Keratinocyte (primary cell): ENCODE measurements around the gene SLC12A9. TPM values are rescaled to one million over a fixed set of nuclear protein-coding genes. Genes with fewer than 3 reads are reported as not detected.
A peak's percentile ranks its signal among the peaks of the same experiment; 100 is the strongest.

Experiments
- DNase-seq: peaks from one replicate; pipeline ENCODE4 v3.0.0-alpha.2; 2011; ENCODE audit warnings: low read depth, missing footprints, low spot score
- FAIRE-seq: peaks from 2 replicates; lab custom pipeline; 2011; peaks lifted over from hg19 to GRCh38; lab: Jason Lieb, UNC
- H2AFZ ChIP-seq: 2 replicates; pipeline ENCODE4 v1.6.0; 2012; ENCODE audit warnings: low read length, control low read depth, inconsistent platforms; ENCODE audit not compliant: control insufficient read depth
- H3K27ac ChIP-seq: 2 replicates; pipeline ENCODE4 v1.5.1; 2011; ENCODE audit warnings: low read length; ENCODE audit not compliant: control insufficient read depth, insufficient read depth
- H3K27me3 ChIP-seq: 3 replicates; pipeline ENCODE4 v1.6.0; 2011; ENCODE audit warnings: low read length; ENCODE audit not compliant: control insufficient read depth, insufficient read depth; ENCODE audit errors: extremely low read depth
- H3K36me3 ChIP-seq, 2 experiments: 2 replicates in 1 of 2; 3 replicates in 1 of 2; pipeline ENCODE4 v1.5.1; 2011; ENCODE audit warnings: low read length in 2 of 2, mild to moderate bottlenecking in 1 of 2; ENCODE audit not compliant: control insufficient read depth in 2 of 2, insufficient read depth in 2 of 2; ENCODE audit errors: extremely low read depth in 1 of 2
- H3K4me1 ChIP-seq: 3 replicates; pipeline ENCODE4 v1.5.1; 2011; ENCODE audit warnings: low read length; ENCODE audit not compliant: control insufficient read depth, insufficient read depth; ENCODE audit errors: extremely low read depth
- H3K4me2 ChIP-seq: 3 replicates; pipeline ENCODE4 v1.6.0; 2011; ENCODE audit warnings: low read depth, low read length; ENCODE audit not compliant: control insufficient read depth, insufficient read depth; ENCODE audit errors: extremely low read depth
- H3K4me3 ChIP-seq, 3 experiments: fragments of 200-600 bp in 1 of 3; sonication (generic) in 1 of 3; 2 replicates in 2 of 3; 3 replicates in 1 of 3; pipeline ENCODE4 v1.5.1; 2011 to 2016; ENCODE audit warnings: low read length in 3 of 3, mild to moderate bottlenecking in 3 of 3, control low read depth in 2 of 3, inconsistent platforms in 1 of 3, low read depth in 1 of 3, mixed read lengths in 1 of 3, mixed run types in 1 of 3, moderate library complexity in 1 of 3; ENCODE audit not compliant: control insufficient read depth in 2 of 3, insufficient read depth in 2 of 3; ENCODE audit errors: extremely low read depth in 1 of 3
- H3K79me2 ChIP-seq: 2 replicates; pipeline ENCODE4 v1.6.0; 2012; ENCODE audit warnings: low read length; ENCODE audit not compliant: control insufficient read depth, insufficient read depth
- H3K9ac ChIP-seq: 3 replicates; pipeline ENCODE4 v1.6.0; 2011; ENCODE audit warnings: low read length; ENCODE audit not compliant: control insufficient read depth, insufficient read depth; ENCODE audit errors: extremely low read depth
- H3K9me1 ChIP-seq: 3 replicates; pipeline ENCODE4 v1.6.0; 2011; ENCODE audit warnings: low read length; ENCODE audit not compliant: control insufficient read depth, insufficient read depth; ENCODE audit errors: extremely low read depth
- H3K9me3 ChIP-seq: 2 replicates; pipeline ENCODE4 v1.5.1; 2012; ENCODE audit warnings: low read depth, low read length; ENCODE audit not compliant: control insufficient read depth
- H4K20me1 ChIP-seq: 3 replicates; pipeline ENCODE4 v1.6.0; 2011; ENCODE audit warnings: low read length; ENCODE audit not compliant: control insufficient read depth, insufficient read depth; ENCODE audit errors: extremely low read depth
- EZH2 ChIP-seq: IDR thresholded peaks from one replicate; pipeline ENCODE4 v1.6.1; 2012; ENCODE audit warnings: inconsistent platforms, mild to moderate bottlenecking, low read length, moderate library complexity
- dilution Hi-C: fragments of 300-500 bp; cut with MboI; formaldehyde crosslinking; loops from one replicate; pipeline ENCODE4 v1.7.0; 2020; ENCODE audit warnings: low sequenced_read_pairs; ENCODE audit not compliant: extremely low pct_ligation_motif_present
- polyA plus RNA-seq, 5 experiments: library from polyadenylated mRNA; depleted of rRNA in 3 of 5; stranded (reverse) in 3 of 5; stranded (forward) in 1 of 5; unstranded in 1 of 5; fragments of >200 nt; gene quantifications; 1 replicate in 1 of 5; 2 replicates in 3 of 5; 3 replicates in 1 of 5; pipeline versions ENCODE4 v1.2.1 to v1.2.3, GENCODE V29; 2011 to 2012; ENCODE audit warnings: missing spikeins in 2 of 5, low read depth in 1 of 5, low replicate concordance in 1 of 5
- TF ChIP-seq, protein P1 (sequence below), 3 experiments: IDR thresholded peaks in 1 of 3; conservative IDR thresholded peaks in 1 of 3; optimal IDR thresholded peaks in 1 of 3; 2 replicates in 2 of 3; 3 replicates in 1 of 3; pipeline versions ENCODE3 to v1.5.1; 2011; ENCODE audit warnings: low read length in 3 of 3, mild to moderate bottlenecking in 3 of 3, moderate library complexity in 2 of 3, control low read depth in 1 of 3, inconsistent platforms in 1 of 3; ENCODE audit not compliant: insufficient read depth in 2 of 3; ENCODE audit errors: extremely low read depth in 1 of 3

SLC12A9 gene
- polyA plus RNA-seq, 1 donor (not counting 4 experiments of a cell fraction or from before 2014, with no cell fraction given) = 19.8 TPM

DNA sequence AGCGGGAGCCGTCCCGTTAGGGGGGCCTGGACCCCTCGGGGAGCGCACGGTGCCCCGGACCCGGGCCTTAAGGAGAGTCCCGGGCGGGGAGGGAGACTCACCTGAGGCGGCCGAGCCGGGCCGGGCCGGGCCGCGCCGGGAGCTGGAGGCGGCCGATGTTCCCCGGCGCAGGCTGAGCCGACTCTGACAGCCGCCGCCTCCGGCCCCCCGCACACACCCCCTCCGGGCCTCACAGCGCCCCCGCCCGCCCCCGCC, 43.1 kb downstream of the SLC12A9 start, which contains the start of gene ACHE:
TSS of gene ACHE (minus strand) at position 188 of the 255 bp plus-strand sequence. CDS start 1,656 bp downstream, outside the sequence.
- DNase-seq (no peak), FAIRE-seq (no peak)

DNA sequence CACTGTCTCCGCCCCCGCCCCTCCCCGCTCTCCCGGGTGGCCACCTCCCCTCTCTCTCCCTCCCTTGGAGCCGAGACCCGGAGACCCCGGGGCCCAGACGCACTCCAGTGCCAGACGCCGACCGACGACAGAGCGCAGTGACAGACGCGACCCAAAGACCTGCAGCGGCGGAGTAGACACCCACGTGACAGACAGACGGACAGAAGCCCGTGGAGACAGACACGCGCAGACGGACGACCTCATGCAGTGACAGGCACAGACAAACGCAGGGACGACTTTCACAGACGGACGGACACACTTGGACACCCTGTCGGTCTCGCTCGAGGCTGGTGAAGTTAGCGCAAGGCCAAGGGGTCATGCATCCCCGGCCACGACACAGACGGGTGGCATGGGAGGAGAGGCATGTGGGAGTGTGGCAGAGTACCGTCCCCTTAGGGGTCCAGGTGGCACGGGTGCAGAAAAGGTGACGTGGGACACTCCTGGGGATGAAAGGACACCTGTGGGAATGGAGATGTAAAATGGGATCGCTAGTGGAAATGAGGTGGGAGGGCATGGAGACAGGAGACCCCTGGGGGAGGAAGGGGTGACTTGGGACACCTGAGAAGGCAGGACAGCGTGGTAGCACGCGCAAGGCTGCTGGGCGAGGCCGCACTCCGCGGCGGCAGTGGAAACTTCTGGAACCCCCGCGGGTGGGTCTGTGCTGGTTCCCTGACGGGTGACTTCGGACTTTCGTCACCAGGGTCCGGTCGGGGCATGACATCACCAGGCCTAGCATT, 43.6 kb downstream of the SLC12A9 start:
- no peaks in the 10 kb centered on the region for H3K9me3 ChIP-seq
- no peak overlapping the region for H3K9ac ChIP-seq
- no peaks in the 10 kb centered on the region for H4K20me1 ChIP-seq
- no peak overlapping the region for H3K4me3 ChIP-seq
- peak overlapping the region; percentile 27 for H3K4me2 ChIP-seq
- peaks cover 15% of the 10 kb centered on the region for H3K4me1 ChIP-seq
- FAIRE-seq (no peak), DNase-seq (no peak)
- H3K27me3 ChIP-seq = peaks cover 45% of the 10 kb centered on the region
- H3K27ac ChIP-seq = no peak overlapping the region
- dilution Hi-C loops = no loop called here
- no peak overlapping the region for H2AFZ ChIP-seq
- H3K9me1 ChIP-seq = no peaks in the 10 kb centered on the region
- no peaks in the 10 kb centered on the region for H3K79me2 ChIP-seq
- TF ChIP-seq EZH2 = peak; percentile 100
- TF ChIP-seq, protein P1, sequence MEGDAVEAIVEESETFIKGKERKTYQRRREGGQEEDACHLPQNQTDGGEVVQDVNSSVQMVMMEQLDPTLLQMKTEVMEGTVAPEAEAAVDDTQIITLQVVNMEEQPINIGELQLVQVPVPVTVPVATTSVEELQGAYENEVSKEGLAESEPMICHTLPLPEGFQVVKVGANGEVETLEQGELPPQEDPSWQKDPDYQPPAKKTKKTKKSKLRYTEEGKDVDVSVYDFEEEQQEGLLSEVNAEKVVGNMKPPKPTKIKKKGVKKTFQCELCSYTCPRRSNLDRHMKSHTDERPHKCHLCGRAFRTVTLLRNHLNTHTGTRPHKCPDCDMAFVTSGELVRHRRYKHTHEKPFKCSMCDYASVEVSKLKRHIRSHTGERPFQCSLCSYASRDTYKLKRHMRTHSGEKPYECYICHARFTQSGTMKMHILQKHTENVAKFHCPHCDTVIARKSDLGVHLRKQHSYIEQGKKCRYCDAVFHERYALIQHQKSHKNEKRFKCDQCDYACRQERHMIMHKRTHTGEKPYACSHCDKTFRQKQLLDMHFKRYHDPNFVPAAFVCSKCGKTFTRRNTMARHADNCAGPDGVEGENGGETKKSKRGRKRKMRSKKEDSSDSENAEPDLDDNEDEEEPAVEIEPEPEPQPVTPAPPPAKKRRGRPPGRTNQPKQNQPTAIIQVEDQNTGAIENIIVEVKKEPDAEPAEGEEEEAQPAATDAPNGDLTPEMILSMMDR (optimal IDR thresholded peaks at IDR 0.05 in 1 of 3, IDR thresholded peaks at IDR 0.05 in 1 of 3, conservative IDR thresholded peaks at IDR 0.05 in 1 of 3; ENCODE audit: extremely low read depth in 1 of 3, insufficient read depth in 2 of 3, low read length in 3 of 3) = no peak
- H3K36me3 ChIP-seq = no peaks in the 10 kb centered on the region

More for the DNA sequence above, 43.1 kb downstream of the SLC12A9 start, which contains the start of gene ACHE:
- peak within 1 kb of the TSS; percentile 31 to 57 (median 43) for H3K4me3 ChIP-seq
- H3K27ac ChIP-seq = no peak within 1 kb of the TSS
- TF ChIP-seq, protein P1 (optimal IDR thresholded peaks at IDR 0.05 in 1 of 3, IDR thresholded peaks at IDR 0.05 in 1 of 3, conservative IDR thresholded peaks at IDR 0.05 in 1 of 3; ENCODE audit: extremely low read depth in 1 of 3, insufficient read depth in 2 of 3, low read length in 3 of 3) = no peak
- no peak for TF ChIP-seq EZH2
- H4K20me1 ChIP-seq = no peaks in the 10 kb centered on the region
- no peaks in the 10 kb centered on the region for H3K9me1 ChIP-seq
- dilution Hi-C loops = no loop called here
- no peak within 1 kb of the TSS for H3K9ac ChIP-seq
- no peaks in the 10 kb centered on the region for H3K79me2 ChIP-seq
- H3K4me1 ChIP-seq = peaks cover 20% of the 10 kb centered on the region
- H3K27me3 ChIP-seq = peaks cover 40% of the 10 kb centered on the region
- H3K36me3 ChIP-seq = no peaks in the 10 kb centered on the region
- H3K4me2 ChIP-seq = peak within 1 kb of the TSS; percentile 69
- no peak within 1 kb of the TSS for H2AFZ ChIP-seq
- H3K9me3 ChIP-seq = no peaks in the 10 kb centered on the region
